NB4 (cell line): ENCODE results near the gene ARHGAP26.

ENCODE experiments used
- DNase-seq: peaks from one replicate; pipeline ENCODE4 v3.0.0; 2010; ENCODE audit warnings: low read depth
- H3K4me3 ChIP-seq: one replicate; pipeline ENCODE4 v1.5.1; 2011; ENCODE audit warnings: mild to moderate bottlenecking, low read depth, low read length, moderate library complexity
- MYC ChIP-seq: IDR thresholded peaks from 2 replicates; pipeline ENCODE4 v1.6.1; 2011; ENCODE audit warnings: low read depth, low read length
- POLR2A ChIP-seq: IDR thresholded peaks from 2 replicates; pipeline ENCODE4 v1.6.1; 2011; ENCODE audit warnings: mild to moderate bottlenecking; ENCODE audit not compliant: insufficient read length; ENCODE audit errors: extremely low read depth
- TF ChIP-seq, protein P1 (sequence below): IDR thresholded peaks from 2 replicates; pipeline ENCODE4 v1.6.1; 2011; ENCODE audit warnings: low read depth, low read length
- TF ChIP-seq, protein P2 (sequence below): IDR thresholded peaks from one replicate; pipeline ENCODE4 v1.5.1; 2012; ENCODE audit warnings: low read depth, low read length

Gene ARHGAP26

DNA sequence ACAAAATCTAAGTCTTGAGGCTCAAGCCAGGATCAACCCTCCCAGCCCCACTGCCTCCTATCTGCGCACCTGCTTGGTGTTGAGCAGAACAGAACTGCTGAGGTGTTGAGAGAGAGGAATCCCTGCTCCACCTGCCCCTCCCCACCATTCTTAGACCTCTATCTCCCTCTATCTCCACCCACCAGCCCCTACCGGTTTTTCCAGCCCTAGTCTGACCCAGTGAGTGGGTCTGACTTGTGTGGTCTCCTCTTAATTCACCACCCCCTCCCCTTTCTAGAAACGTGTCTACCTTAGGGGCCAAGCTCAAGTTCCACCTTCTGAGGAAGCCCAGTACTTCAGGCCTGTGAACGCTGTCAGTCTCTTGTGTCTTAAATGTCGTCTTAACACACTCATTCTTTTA lies 93.7 kb downstream of the ARHGAP26 start:
- DNase-seq: no peak
- TF ChIP-seq MYC: no peak
- no peak for TF ChIP-seq POLR2A
- TF ChIP-seq, protein P1, sequence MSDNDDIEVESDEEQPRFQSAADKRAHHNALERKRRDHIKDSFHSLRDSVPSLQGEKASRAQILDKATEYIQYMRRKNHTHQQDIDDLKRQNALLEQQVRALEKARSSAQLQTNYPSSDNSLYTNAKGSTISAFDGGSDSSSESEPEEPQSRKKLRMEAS: no peak
- TF ChIP-seq, protein P2, sequence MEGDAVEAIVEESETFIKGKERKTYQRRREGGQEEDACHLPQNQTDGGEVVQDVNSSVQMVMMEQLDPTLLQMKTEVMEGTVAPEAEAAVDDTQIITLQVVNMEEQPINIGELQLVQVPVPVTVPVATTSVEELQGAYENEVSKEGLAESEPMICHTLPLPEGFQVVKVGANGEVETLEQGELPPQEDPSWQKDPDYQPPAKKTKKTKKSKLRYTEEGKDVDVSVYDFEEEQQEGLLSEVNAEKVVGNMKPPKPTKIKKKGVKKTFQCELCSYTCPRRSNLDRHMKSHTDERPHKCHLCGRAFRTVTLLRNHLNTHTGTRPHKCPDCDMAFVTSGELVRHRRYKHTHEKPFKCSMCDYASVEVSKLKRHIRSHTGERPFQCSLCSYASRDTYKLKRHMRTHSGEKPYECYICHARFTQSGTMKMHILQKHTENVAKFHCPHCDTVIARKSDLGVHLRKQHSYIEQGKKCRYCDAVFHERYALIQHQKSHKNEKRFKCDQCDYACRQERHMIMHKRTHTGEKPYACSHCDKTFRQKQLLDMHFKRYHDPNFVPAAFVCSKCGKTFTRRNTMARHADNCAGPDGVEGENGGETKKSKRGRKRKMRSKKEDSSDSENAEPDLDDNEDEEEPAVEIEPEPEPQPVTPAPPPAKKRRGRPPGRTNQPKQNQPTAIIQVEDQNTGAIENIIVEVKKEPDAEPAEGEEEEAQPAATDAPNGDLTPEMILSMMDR: no peak

DNA sequence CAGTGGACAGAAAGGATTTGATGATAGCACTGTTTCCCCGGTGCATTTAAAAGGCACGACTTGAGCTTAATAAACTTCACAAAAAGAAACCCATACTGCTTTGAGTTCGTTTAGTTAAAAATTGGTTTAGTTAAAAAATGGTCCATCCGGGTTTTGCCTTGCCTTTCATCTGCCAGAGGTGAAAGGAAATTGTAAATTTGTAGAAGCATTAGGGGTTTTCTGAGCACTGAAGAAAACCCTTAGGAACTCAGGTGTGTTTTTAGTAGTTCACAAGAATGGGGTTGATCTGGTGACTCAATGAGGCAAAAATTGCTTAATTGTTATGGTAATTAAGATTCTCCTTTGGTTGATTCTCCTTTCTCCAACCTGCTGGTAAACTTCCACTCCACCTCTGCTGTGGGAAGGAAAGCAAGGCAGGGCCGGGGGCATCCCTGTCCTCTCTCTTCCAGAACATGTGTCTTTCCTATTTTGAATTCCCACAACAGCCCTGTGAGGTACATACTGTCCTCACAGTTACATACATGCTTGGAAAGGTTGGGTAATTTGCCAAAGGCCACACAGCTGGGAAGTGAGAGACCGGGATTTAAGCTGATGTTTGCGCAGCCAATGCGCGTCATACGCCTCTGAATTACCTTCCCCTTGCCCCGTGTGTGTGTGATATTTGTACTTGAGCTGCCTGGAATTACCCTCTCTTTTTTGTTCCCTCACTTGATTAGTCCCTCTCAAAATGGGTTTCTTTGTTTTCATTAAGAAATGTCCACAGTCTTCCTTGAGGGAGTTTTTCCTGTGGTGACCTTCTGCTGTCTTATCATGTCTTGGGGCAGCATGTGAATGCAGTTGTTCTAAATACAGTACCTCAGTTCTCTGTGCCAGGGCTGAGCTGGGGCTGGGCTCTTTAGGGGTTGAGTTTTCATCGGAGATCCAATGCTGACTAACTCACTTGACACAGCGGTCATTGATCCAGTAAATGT lies 94.4 kb downstream of the ARHGAP26 start:
- TF ChIP-seq MYC (no peak), POLR2A (no peak)
- TF ChIP-seq, protein P2: no peak
- TF ChIP-seq, protein P1: no peak
- no peak overlapping the region for H3K4me3 ChIP-seq
- DNase-seq: no peak

More for the DNA sequence above, 93.7 kb downstream of the ARHGAP26 start:
- H3K4me3 ChIP-seq: no peak overlapping the region

DNA sequence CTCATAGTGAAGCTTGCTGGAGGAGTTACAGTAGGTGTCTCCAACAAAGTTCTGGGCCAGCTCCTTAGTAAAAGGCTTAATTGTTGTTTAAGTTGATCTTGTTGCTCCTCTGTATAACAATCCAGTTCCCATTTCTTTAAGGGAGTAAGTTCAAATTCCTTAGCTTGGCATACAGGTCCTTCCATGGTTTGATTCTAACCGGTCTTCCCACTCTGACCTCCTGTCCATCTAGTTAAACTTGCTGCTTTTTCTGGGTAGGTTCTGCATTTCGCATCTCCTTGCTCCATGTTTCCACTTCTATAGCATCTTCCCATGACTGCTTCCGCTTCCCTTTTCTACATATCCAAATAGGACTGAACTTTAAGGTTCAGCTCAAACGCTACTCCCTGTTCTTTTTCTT lies 95.5 kb downstream of the ARHGAP26 start:
- no peak for TF ChIP-seq POLR2A
- TF ChIP-seq MYC: no peak
- TF ChIP-seq, protein P1: no peak
- TF ChIP-seq, protein P2: no peak
- DNase-seq: no peak
- H3K4me3 ChIP-seq: no peak overlapping the region

DNA sequence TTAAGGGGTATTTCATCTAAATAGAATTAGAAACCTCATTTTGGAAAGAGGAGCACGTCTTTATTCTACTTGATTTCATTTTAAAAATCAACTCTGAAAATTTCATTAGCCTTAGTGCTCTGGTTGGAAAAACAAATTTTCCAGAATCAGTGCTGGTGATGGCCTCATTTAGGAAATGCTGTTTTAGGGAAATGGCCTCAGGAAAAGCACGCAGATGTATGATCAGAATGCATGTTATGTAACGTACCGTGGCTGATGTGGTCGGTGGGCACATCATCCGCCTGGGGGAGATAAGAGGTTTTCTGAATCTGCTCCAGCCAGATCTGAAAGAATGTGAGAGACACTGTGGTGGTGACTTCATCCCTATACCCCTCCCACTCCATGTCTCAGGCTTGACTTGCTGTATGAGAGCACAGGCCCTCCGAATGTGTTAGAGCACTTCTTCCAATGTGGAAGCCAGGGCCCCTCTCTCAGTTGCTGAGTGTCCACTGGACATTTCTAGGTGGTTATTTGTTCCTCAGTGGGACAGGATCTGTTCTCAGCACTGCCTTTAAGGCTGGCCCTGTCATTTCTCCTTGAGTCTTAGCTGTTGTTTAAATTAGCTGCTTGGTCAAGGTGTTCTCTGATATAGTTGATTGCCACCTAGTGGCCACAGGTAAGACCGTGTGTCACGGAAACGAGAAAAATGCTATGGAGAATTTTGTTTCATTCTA lies 96.5 kb downstream of the ARHGAP26 start:
- no peak overlapping the region for H3K4me3 ChIP-seq
- peak; percentile 74 for DNase-seq
- TF ChIP-seq POLR2A: no peak
- TF ChIP-seq, protein P2: peak; percentile 59

DNA sequence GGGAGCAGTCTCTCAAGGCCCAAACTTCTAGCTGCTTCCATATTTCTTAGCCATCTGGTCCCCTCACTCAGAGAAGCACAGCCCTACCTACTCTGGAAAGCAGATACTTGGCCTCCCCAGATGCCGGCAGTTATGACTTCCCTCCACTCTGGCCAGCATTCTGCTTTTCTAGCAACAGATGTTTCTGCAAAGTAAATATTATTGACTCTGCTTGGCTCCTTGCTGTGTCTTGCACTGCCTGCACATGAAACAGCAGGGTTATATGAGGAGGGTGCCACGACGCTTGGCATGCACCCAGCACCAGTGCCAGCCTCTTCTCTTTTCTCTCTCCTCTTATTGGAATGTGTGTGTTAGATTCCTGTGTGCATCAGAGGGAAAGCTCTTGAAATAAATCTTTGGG lies 99.7 kb downstream of the ARHGAP26 start:
- DNase-seq: no peak
- H3K4me3 ChIP-seq: no peak overlapping the region
- no peak for TF ChIP-seq POLR2A
- no peak for TF ChIP-seq MYC
- TF ChIP-seq, protein P2: no peak
- TF ChIP-seq, protein P1: no peak
